ENCODE measurements around the gene NUP133. TPM values are rescaled to one million over a fixed set of nuclear protein-coding genes. Genes with fewer than 3 reads are reported as not detected.
"Not testable (repeated sequence)": the region's sequence is repeated elsewhere in the genome, so short reads cannot be mapped to it uniquely, and the experiment has no call there.

Gene NUP133
- total RNA-seq, 1 donor from 2014 or later = 66.1 TPM

DNA sequence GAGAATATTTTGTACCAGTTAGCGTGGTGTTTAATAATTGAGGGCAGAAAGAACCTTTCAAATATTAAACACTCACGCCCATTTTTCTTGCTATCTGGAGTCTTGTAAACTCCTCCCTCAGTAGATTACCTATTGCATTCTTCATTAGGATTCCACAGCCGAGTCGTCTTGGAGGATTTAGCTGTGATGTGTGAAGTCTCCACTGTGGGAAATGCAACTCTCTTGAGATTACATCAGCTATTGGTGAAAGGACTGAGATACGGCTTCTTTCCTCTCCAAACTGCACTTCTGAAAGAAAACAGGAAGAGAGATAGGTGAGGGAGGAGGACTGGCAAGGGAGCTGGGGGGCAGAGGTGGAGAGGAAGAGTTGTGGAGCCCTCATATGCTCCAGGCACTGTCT is 110.4 kb downstream of the NUP133 start:
- no peaks in the 10 kb centered on the region for H3K9me3 Mint-ChIP-seq

DNA sequence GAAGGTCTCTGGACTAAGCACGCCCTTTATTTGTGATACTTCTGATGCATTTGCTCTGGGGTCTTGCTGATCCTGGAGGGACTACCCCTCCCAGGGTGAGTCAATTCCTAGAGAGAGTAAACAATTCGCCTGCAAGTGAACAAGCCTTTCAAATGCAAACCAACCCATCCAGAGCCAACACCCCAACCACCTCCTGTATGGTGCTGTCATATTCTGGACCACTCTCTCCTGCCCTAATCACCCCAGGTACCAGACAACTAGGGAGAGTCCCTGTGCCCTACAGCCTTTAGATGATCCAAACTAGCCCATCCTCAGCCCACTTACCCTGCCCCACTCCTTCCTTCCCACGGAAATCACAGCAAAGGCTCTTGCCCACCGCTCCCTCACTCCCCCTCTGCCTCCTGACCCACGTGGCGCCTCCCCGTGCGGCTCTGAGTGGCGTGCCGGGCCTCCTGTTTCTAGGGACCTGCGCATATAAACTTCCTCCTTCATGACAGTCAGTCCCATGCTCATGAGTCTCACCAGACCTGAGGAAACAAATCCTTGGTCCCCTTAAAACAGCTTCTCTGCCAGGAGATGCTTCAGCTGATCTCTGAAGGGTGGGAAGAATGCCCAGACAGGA is 111.4 kb downstream of the NUP133 start:
- Mint-ChIP-seq H3K36me3 (ENCODE audit: low read depth) (no peaks in the 10 kb centered on the region), H3K9me3 (no peaks in the 10 kb centered on the region), H3K27me3 (ENCODE audit: low read depth) (peaks cover 26% of the 10 kb centered on the region), H3K27ac (ENCODE audit: unreplicated experiment) (peak overlapping the region; percentile 50), H3K4me3 (no peak overlapping the region), H3K4me1 (no peaks in the 10 kb centered on the region)
- TF ChIP-seq, protein P1, sequence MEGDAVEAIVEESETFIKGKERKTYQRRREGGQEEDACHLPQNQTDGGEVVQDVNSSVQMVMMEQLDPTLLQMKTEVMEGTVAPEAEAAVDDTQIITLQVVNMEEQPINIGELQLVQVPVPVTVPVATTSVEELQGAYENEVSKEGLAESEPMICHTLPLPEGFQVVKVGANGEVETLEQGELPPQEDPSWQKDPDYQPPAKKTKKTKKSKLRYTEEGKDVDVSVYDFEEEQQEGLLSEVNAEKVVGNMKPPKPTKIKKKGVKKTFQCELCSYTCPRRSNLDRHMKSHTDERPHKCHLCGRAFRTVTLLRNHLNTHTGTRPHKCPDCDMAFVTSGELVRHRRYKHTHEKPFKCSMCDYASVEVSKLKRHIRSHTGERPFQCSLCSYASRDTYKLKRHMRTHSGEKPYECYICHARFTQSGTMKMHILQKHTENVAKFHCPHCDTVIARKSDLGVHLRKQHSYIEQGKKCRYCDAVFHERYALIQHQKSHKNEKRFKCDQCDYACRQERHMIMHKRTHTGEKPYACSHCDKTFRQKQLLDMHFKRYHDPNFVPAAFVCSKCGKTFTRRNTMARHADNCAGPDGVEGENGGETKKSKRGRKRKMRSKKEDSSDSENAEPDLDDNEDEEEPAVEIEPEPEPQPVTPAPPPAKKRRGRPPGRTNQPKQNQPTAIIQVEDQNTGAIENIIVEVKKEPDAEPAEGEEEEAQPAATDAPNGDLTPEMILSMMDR (conservative IDR thresholded peaks at IDR 0.05) = no peak
- no peak for DNase-seq (ENCODE audit: low read depth, low spot score)

More for the DNA sequence above, 110.4 kb downstream of the NUP133 start:
- Mint-ChIP-seq H3K36me3 (ENCODE audit: low read depth) (no peaks in the 10 kb centered on the region), H3K27me3 (ENCODE audit: low read depth) (peaks cover 29% of the 10 kb centered on the region), H3K4me1 (no peaks in the 10 kb centered on the region), H3K27ac (ENCODE audit: unreplicated experiment) (no peak overlapping the region), H3K4me3 (no peak overlapping the region)
- no peak for DNase-seq (ENCODE audit: low read depth, low spot score)
- TF ChIP-seq, protein P1 (conservative IDR thresholded peaks at IDR 0.05) = no peak

GRCh38 chr1:229394517-229394916 is 113.6 kb downstream of the NUP133 start:
- H3K4me1 Mint-ChIP-seq; H3K4me3 Mint-ChIP-seq; H3K9me3 Mint-ChIP-seq; DNase-seq (ENCODE audit: low read depth, low spot score); H3K27ac Mint-ChIP-seq (ENCODE audit: unreplicated experiment); H3K36me3 Mint-ChIP-seq (ENCODE audit: low read depth): not testable (repeated sequence)
- peaks cover 15% of the 10 kb centered on the region for H3K27me3 Mint-ChIP-seq (ENCODE audit: low read depth)

- H3K4me1 Mint-ChIP-seq = no peaks in the 10 kb centered on the region
- DNase-seq (ENCODE audit: low read depth, low spot score) = no peak
- H3K36me3 Mint-ChIP-seq (ENCODE audit: low read depth) = no peaks in the 10 kb centered on the region
- TF ChIP-seq, protein P1 (conservative IDR thresholded peaks at IDR 0.05) = no peak
- H3K4me3 Mint-ChIP-seq = no peak overlapping the region
- H3K9me3 Mint-ChIP-seq = peaks cover 2% of the 10 kb centered on the region
- H3K27me3 Mint-ChIP-seq (ENCODE audit: low read depth) = peaks cover 10% of the 10 kb centered on the region
- H3K27ac Mint-ChIP-seq (ENCODE audit: unreplicated experiment) = no peak overlapping the region
Observed at GRCh38 chr1:229392936-229393335, 115.2 kb downstream of the NUP133 start.

Other genes with a start within 250 kb of the NUP133 start
- gene RAB4A, start 237.2 kb downstream of the NUP133 start, total RNA-seq = 67.0 and 69.0 TPM in 2 replicates
- 9.1 and 10.1 TPM in 2 replicates for gene CCSAP, start 165.3 kb downstream of the NUP133 start, total RNA-seq
- gene ACTA1, start 74.2 kb downstream of the NUP133 start, total RNA-seq = 0.23 and 0.48 TPM in 2 replicates
- gene ABCB10, start 50.4 kb upstream of the NUP133 start, total RNA-seq = 24.0 and 25.2 TPM in 2 replicates
- 29.4 and 29.7 TPM in 2 replicates for gene TAF5L, start 117.8 kb upstream of the NUP133 start, total RNA-seq
- 25.9 and 27.1 TPM in 2 replicates for gene URB2, start 117.9 kb upstream of the NUP133 start, total RNA-seq

Measured in neural crest cell (in vitro differentiated cells).